Erythroblast (primary cell): ENCODE measurements around the gene CDKAL1.

ENCODE experiments used
- GATA1 ChIP-seq: IDR thresholded peaks from 2 replicates; pipeline ENCODE4 v1.6.1; 2011; ENCODE audit warnings: low read depth, mild to moderate bottlenecking, control low read depth, low read length, moderate library complexity
- POLR2A ChIP-seq: IDR thresholded peaks from 2 replicates; pipeline ENCODE4 v1.6.1; 2011; ENCODE audit warnings: mild to moderate bottlenecking, low read length

DNA sequence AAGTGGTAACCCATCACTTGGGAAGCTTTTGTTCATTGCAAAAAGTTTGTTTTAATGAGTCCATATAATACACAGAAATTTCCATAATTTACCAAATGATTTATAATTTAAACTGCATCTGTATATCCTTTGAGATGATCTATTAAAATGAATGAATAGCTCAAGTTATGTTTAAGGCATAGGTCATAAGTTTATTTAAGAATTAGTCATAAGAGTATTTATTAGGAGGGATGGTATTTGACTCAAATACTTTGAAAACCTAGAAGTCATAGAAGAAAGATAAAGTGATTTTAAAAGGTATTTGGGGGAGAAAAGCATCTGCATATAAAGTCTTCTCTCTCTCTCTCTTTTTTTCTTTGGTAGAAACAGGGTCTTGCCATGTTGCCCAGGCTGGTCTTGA is 388.5 kb downstream of the CDKAL1 start:
- TF ChIP-seq POLR2A, result no peak
- TF ChIP-seq GATA1, result no peak
